MM.1S (cell line): ENCODE measurements around the gene OR6K2.

Source experiments
- CTCF ChIP-seq: fragments of 300-600 bp; sonication (generic); IDR thresholded peaks from 2 replicates; pipeline ENCODE4 v1.5.1; 2016; ENCODE audit warnings: antibody characterized with exemption, low read length, mixed read lengths
- EZH2 ChIP-seq: fragments of 300-600 bp; sonication (generic); optimal IDR thresholded peaks from 2 replicates; pipeline ENCODE3; 2017; ENCODE audit warnings: low read depth, mild to moderate bottlenecking, antibody characterized with exemption, low read length, mixed read lengths
- EZH2phosphoT487 ChIP-seq: fragments of 300-600 bp; sonication (generic); IDR thresholded peaks from 2 replicates; pipeline ENCODE4 v1.6.1; 2018; ENCODE audit warnings: antibody characterized with exemption, low read length

GRCh38 chr1:158735848-158736247 lies 35.4 kb upstream of the OR6K2 start:
- no peak for TF ChIP-seq CTCF
- no peak for TF ChIP-seq EZH2
- TF ChIP-seq EZH2phosphoT487 = no peak
